Epithelial cell of proximal tubule (primary cell): ENCODE data around the gene SORCS2. TPM values are rescaled to one million over a fixed set of nuclear protein-coding genes. Genes with fewer than 3 reads are reported as not detected.

Experiments used
- DNase-seq: peaks from one replicate; pipeline ENCODE4 v3.0.0-alpha.2; 2011; ENCODE audit warnings: low read depth
- H3K4me3 ChIP-seq: 2 replicates; pipeline ENCODE4 v1.5.1; 2011; ENCODE audit warnings: low read depth, mild to moderate bottlenecking, low read length
- total RNA-seq: library from RNA; depleted of rRNA; stranded (reverse); fragments of >200 nt; gene quantifications from 2 replicates; pipeline ENCODE4 v1.2.3, GENCODE V29; 2015
- TF ChIP-seq, protein P1 (sequence below): conservative IDR thresholded peaks from 2 replicates; pipeline ENCODE4 v1.5.1; 2012; ENCODE audit warnings: low read depth, mild to moderate bottlenecking, low read length

The SORCS2 gene
- total RNA-seq, 1 donor from 2014 or later = 0.29 TPM

DNA sequence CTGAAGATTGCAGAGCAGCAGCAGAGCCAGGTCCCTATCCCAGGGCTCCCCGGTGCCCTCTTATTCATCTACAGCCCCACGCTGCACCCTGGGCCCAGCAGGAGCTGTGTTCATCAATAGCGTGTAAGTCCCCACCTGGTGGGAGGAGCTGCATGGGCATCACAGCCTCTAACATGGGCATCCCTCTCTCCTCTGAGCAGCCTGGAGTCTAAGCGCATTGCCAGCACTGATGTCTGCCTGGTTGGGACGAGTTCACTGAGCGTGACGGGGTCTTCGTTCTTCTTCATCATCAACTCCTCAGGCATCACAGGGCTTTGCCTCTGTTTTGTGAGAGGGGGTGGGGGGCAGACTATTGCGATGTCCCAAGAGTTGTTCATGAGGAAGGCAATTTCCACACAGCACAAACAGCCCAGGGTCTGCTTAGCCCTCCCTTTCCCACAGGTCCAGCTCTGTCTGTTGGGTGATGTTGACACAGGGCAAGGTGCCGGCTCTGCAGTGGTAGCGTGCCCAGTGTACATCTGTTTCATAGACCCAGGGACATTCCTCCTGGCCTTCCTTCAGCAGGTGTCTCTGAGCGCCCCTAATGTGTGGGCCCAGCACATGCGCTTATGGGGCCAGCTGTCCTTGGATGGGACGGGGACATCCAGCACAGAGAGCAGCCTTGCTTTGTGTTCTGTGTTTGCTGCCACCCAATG lies 85.9 kb downstream of the SORCS2 start:
- DNase-seq = no peak
- no peak overlapping the region for H3K4me3 ChIP-seq
- TF ChIP-seq, protein P1, sequence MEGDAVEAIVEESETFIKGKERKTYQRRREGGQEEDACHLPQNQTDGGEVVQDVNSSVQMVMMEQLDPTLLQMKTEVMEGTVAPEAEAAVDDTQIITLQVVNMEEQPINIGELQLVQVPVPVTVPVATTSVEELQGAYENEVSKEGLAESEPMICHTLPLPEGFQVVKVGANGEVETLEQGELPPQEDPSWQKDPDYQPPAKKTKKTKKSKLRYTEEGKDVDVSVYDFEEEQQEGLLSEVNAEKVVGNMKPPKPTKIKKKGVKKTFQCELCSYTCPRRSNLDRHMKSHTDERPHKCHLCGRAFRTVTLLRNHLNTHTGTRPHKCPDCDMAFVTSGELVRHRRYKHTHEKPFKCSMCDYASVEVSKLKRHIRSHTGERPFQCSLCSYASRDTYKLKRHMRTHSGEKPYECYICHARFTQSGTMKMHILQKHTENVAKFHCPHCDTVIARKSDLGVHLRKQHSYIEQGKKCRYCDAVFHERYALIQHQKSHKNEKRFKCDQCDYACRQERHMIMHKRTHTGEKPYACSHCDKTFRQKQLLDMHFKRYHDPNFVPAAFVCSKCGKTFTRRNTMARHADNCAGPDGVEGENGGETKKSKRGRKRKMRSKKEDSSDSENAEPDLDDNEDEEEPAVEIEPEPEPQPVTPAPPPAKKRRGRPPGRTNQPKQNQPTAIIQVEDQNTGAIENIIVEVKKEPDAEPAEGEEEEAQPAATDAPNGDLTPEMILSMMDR = no peak

DNA sequence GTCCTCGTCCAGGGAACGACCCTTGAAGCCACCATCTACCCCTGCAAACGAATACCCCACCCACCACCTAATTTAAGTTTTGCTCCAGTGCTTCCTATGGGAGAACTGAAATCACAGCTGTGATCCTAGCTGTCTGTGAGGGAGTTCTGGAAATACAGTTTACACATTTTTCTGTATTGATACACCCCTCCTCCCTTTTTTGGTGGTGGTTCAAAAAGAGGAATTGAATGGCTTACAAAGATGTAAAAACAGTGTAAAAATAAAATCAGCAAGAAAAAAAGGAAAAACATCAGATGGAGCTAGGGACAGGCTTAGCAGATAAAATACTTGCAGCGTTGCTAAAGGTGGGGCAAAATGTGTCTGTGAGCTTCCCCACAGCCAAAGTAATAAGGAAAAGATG lies 86.6 kb downstream of the SORCS2 start:
- TF ChIP-seq, protein P1 = no peak
- H3K4me3 ChIP-seq = no peak overlapping the region
- no peak for DNase-seq

DNA sequence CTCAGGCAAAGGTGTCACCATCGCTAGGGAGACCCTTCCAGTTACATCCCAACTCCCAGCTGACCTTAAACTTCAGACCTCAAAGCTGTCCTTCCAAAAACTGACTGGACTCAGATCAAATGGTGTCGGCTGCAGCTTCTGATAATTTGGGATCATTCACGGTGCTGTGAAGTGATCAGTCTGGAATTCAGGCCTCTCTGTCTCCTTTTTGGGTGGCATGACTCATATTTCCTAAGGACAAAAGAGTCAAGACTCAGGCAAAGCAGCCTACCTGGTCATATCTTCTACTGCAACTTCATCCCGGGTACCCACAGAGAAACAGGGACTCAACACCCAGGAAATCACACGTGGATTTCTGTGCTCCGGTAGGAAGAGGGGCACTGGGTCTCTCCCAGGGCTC lies 87.6 kb downstream of the SORCS2 start:
- DNase-seq = no peak
- TF ChIP-seq, protein P1 = no peak
- H3K4me3 ChIP-seq = no peak overlapping the region

DNA sequence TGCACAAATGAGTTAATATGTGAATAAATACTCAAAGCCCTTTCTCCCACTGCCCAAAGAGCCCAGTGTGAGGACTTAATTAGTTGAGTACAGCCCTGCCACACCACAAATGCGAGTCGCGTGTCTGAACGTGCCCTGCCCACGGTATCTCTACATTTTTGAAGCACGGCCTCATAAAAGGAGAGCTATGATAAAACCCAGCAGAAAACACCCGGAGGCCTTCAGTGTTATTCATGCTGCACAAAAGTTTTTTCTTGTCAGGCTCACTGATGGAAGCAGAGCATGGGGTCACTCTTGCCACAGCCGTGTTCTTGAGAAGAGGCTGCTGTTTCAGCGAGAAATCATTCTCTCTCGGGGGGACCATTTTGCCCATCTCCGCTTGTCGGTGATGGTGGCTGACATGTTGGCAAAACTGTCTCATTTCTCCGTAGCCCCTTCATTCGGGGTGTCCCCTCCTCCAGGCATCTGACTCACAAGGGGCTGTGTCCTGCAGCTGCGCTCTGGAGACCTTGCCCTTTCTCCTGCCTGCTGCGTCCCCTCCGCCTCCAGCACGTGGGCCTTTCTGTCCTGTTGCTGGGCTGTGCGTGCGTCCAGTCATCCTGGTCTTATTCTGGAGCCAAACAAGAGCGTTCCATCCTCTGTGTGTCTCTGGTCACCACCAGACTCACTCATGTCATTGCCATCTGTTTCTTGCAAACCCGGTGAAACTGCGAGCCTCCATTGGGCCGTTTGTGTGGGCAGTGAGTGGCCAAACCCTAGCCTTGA lies 88.8 kb downstream of the SORCS2 start:
- DNase-seq = no peak
- no peak overlapping the region for H3K4me3 ChIP-seq
- TF ChIP-seq, protein P1 = no peak

DNA sequence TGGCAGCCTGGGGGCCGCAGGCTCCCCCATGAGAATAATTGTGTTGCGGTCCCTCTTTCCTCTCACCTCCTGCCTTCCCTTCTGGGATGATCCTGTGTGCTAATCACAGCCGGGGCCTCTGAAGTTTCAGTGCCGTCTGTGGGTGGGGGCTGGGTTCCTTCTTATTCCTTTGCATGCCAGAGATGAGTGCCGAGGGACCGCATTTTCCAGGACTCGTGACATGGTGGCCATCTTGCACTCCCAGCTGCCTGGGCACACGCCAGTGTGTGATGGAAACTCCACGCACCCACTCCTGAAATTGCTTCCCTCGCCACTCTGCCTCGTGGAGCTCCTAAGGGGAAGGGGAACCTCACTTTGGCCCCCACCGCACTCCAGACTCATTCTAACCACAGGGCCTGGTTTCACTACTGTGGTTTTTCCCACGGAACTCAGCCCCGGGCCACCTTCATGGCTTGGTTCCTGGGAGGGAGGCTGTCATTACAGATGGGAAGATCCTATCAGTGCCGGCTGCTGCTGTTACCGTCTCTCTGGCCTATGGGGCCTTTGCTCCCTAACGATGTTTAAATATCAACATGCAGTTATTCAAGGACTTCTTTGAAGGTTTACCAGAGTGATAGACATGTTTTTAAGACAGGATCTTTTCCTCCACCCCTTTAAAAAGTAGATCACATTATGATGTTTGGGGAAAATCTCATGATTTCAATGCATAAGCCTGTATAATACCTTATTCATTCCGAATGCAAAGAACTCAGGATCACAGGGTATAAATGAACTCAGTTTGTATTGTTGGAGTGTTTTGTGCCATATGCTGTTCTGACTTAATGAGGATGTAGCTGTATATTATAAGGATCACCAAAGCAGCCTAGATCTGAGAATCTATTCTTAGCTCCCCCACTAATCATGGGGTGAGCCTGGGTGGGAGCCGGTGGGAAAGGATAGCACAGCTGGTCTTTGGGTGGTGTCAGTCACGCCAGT lies 89.6 kb downstream of the SORCS2 start:
- TF ChIP-seq, protein P1 = no peak
- no peak for DNase-seq
- no peak overlapping the region for H3K4me3 ChIP-seq

DNA sequence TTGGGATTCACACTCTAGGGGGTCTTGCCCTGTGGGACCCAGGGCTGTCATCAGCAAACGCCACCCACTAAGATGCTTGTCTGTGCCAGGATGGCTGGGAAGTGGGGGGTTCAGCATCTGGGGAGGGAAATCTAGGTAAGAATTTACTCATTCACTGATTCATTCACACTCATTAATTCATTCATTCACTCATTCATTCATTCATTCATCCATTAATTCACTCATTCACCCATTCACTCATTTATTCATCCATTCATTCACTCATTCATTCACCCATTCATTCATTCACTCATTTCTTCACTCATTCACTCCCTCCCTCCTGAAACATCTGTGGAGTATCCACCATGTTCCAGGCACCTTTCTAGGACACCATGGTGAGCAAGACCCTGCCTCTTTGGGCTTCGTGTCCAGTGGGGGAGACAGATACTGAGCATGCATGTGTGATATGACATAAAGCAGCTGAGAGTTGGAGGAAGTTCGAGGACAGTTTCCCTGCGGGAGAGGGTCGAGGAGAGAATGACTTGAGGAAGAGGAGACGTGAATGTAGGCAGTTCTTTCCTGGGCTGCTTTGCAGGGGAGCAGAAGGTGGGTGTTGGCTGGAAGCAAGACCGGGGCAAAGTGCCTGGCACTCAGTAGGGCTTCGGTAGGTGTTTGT lies 90.6 kb downstream of the SORCS2 start:
- no peak overlapping the region for H3K4me3 ChIP-seq
- no peak for DNase-seq
- TF ChIP-seq, protein P1 = no peak
